Measurements from ENCODE around the gene DLGAP5. TPM values are rescaled to one million over a fixed set of nuclear protein-coding genes. Genes with fewer than 3 reads are reported as not detected.

The DLGAP5 gene
- total RNA-seq, 2 experiments from 2014 or later = 97.4 to 100 TPM

DNA sequence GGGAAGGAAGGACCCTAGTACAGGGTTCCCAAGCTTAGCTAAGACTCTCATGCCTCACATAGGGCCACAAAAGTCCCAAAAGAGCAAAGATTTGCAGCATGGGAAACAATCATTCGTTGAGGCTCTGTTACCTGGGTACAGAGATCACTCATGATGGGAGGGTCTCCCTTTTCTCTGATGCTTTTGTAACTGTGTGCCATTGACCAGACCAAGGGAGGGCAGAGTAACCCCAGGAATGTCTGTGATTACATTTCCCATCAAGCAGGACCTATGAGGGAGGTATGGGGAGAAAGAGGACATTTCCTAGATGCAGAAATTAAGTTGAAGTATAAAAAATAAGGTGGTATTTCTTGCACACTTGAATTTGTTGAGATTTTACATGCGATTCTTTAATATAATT, 16.4 kb upstream of the DLGAP5 start:
- Mint-ChIP-seq H3K27ac (no peak overlapping the region), H3K9me3 (ENCODE audit: low read depth) (no peaks in the 10 kb centered on the region), H3K27me3 (no peaks in the 10 kb centered on the region), H3K4me1 (no peaks in the 10 kb centered on the region), H3K4me3 (no peak overlapping the region), H3K36me3 (ENCODE audit: low read depth) (no peaks in the 10 kb centered on the region)
- CTCF ChIA-PET = interaction anchor here (0.7 to 1.0 kb wide), 3 partner anchors 113 to 203 kb away, joined by 3 read pairs; no protein-coding TSS in a partner anchor
- DNase-seq (no peak), ATAC-seq (no peak)
- POLR2A ChIA-PET = no interaction called here
- intact Hi-C loops (cut with DNase I, micrococcal nuclease) = no loop called here

DNA sequence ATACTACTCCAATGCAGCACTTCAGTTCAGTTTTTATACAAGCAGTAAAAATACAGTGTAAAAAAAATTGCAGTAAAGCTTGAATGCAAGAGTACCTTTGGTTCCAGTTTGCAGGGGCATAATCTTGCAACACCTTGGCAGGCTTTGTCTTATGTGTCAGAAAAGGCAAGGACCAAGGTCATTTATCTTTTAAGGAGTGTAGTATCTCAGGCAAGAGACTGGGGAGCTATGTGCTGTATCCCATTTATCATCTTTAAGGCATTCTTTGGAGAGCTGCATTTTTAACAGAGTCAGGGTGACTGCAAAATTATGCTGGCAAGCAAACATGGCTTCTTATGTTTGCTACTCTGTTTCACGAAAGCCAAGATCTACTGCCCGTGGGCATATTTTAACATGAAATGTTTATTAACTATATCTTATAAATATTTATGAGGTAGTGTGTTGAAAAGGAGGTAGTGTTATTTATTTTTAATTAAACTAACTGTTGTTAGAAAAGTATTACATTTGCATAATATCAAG, 14.8 kb upstream of the DLGAP5 start:
- Mint-ChIP-seq H3K4me3 (no peak overlapping the region), H3K27ac (no peak overlapping the region), H3K9me3 (ENCODE audit: low read depth) (no peaks in the 10 kb centered on the region), H3K27me3 (no peaks in the 10 kb centered on the region), H3K36me3 (ENCODE audit: low read depth) (no peaks in the 10 kb centered on the region), H3K4me1 (no peaks in the 10 kb centered on the region)
- ChIA-PET POLR2A (no interaction called here), CTCF (no interaction called here)
- intact Hi-C loops (cut with DNase I, micrococcal nuclease) = no loop called here
- DNase-seq (no peak), ATAC-seq (no peak)

DNA sequence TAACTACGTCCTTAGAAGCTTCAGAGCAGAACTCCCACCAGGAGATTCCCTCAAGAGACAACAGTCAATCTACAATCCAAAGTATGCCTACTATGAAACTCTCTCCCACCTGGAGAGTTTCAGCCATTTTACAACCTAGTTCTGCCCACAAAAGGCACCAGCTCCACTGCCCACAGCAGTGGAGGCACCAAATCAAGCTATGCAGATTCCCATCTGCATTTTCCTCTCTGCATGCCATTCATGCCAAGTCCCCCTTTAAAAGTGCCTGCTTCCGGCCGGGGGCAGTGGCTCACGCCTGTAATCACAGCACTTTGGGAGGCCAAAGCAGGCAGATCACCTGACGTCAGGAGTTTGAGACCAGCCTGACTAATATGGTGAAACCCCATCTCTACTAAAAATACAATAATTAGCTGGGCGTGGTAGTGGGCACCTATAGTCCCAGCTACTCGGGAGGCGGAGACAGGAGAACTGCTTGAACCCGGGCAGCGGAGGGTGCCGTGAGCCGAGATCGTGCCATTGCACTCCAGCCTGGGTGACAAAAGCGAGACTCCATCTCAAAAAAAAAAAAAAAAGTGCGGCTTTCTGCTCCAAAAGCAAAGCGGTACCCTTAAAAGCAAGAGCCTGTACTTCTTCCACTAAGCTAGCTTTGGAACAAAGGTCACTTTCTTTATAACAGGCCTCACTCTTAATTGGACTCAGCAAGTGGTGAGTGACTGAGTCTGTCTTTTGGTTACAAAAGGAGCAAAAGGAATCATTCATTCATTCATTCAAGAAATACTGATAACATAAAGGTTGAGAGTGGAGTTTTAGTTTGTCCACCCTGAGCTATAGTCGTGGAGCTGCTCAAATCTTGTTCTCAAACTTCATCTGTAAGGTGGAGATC, 10.1 kb upstream of the DLGAP5 start:
- H3K27me3 Mint-ChIP-seq = no peaks in the 10 kb centered on the region
- no peaks in the 10 kb centered on the region for H3K36me3 Mint-ChIP-seq (ENCODE audit: low read depth)
- H3K9me3 Mint-ChIP-seq (ENCODE audit: low read depth) = no peaks in the 10 kb centered on the region
- POLR2A ChIA-PET = interaction anchor here (0.6 kb wide), 1 partner anchor 28 kb away, joined by 3 read pairs; no protein-coding TSS in a partner anchor
- CTCF ChIA-PET = interaction anchor here (0.5 to 1.2 kb wide), 3 partner anchors 10 to 248 kb away, joined by 3 to 7 read pairs (median 4); no protein-coding TSS in a partner anchor
- no peak overlapping the region for H3K4me3 Mint-ChIP-seq
- intact Hi-C loops (cut with DNase I, micrococcal nuclease) = no loop called here
- no peak overlapping the region for H3K27ac Mint-ChIP-seq
- H3K4me1 Mint-ChIP-seq = no peaks in the 10 kb centered on the region
- no peak for ATAC-seq
- no peak for DNase-seq

DNA sequence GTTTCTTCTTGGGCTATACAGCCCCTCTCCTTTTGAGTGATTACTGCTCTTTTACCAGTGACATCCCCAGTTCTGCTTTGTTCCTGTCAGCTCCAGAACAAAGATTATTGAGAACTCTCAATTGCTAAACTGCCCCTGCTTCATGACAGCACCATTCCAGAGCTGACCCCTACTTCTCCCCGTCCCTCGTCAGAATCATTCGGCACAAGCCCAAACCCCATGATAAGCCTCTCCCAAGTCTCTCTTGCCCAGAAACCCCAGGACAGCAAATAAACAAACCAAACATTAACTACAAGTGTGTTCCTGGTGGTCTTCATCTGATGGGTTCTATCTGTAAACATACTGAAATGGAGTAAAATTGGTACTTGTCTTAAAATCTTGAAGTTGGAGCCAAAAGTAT, 9.3 kb upstream of the DLGAP5 start:
- Mint-ChIP-seq H3K36me3 (ENCODE audit: low read depth) (no peaks in the 10 kb centered on the region), H3K27me3 (no peaks in the 10 kb centered on the region), H3K9me3 (ENCODE audit: low read depth) (no peaks in the 10 kb centered on the region), H3K27ac (no peak overlapping the region), H3K4me1 (no peaks in the 10 kb centered on the region), H3K4me3 (no peak overlapping the region)
- POLR2A ChIA-PET = interaction anchor here (0.6 kb wide), 1 partner anchor 376 kb away, joined by 3 read pairs; no protein-coding TSS in a partner anchor
- intact Hi-C loops (cut with DNase I, micrococcal nuclease) = no loop called here
- CTCF ChIA-PET = interaction anchor here (0.5 to 0.7 kb wide), 3 partner anchors 25 to 482 kb away, joined by 3 to 4 read pairs (median 3); no protein-coding TSS in a partner anchor
- no peak for DNase-seq
- ATAC-seq = no peak

DNA sequence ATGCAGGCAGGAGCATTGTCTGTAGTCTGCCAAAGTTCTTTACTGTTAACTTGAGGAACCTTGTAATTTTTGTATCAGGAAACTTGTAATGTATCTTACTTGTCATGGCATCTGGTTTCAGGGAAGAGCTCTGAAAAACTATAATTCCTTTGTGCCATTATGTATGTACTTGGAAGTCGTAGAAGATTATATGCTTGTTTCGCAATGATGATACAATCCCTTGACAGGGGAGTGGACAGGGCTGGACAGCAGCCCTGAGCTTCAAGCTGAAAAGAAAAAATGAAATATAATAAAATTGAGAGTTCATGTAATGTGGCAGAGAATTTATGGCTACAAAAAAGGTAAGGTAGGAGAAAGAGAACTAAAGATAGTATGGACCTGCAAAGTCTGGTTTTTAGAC, 7.4 kb upstream of the DLGAP5 start:
- intact Hi-C loops (cut with DNase I, micrococcal nuclease) = no loop called here
- Mint-ChIP-seq H3K9me3 (ENCODE audit: low read depth) (no peaks in the 10 kb centered on the region), H3K4me3 (no peak overlapping the region), H3K36me3 (ENCODE audit: low read depth) (no peaks in the 10 kb centered on the region), H3K27ac (no peak overlapping the region), H3K4me1 (no peaks in the 10 kb centered on the region), H3K27me3 (no peaks in the 10 kb centered on the region)
- DNase-seq (no peak), ATAC-seq (no peak)
- CTCF ChIA-PET = interaction anchor here (0.7 to 0.8 kb wide), 2 partner anchors 16 to 67 kb away, joined by 3 to 4 read pairs; no protein-coding TSS in a partner anchor
- POLR2A ChIA-PET = interaction anchor here (0.6 kb wide), 1 partner anchor 343 kb away, joined by 3 read pairs; no protein-coding TSS in a partner anchor

DNA sequence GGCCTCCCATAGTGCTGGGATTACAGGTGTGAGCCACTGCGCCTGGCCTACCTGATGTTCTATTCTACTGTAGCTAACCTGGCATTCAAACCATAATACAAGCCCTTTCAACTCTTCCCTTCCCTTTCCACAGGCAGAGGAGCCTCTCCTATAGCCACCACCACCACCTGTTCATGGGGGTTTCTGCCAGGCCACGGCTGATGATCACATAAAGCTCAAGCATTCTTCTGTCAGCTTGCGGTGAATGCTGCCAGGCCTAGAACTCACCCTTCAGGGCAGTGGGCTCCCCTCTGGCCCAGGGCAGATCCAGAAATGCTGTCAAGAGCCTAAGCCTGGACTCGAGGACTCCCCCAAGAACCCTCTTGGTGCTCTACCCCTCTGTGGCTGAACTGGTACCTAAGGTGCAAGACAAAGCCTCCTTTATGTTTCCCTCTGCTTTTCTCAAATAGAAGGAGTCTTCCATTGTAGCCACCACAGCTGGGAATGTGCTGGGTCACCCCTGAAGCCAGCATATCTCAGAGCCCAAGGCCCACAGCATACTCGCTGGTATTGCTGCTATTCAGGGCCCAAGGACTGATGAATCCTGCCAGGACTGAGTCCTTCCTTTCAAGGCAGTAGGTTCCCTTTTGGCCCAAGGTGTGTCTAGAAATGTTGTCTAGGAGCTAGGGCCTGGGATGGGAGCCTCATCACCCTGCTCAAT, 3.4 kb upstream of the DLGAP5 start:
- Mint-ChIP-seq H3K4me1 (peaks cover 18% of the 10 kb centered on the region), H3K27me3 (no peaks in the 10 kb centered on the region), H3K36me3 (ENCODE audit: low read depth) (no peaks in the 10 kb centered on the region), H3K27ac (no peak overlapping the region), H3K9me3 (ENCODE audit: low read depth) (no peaks in the 10 kb centered on the region), H3K4me3 (no peak overlapping the region)
- ChIA-PET POLR2A (interaction anchor here (0.6 kb wide), 2 partner anchors 39 to 41 kb away, joined by 3 to 7 read pairs; no protein-coding TSS in a partner anchor), CTCF (interaction anchor here (1.2 kb wide), 1 partner anchor 18 kb away, joined by 4 read pairs; no protein-coding TSS in a partner anchor)
- intact Hi-C loops (cut with DNase I, micrococcal nuclease) = loop anchor here in 1 of 2 experiments (5.0 kb wide), 1 partner anchor 1387 kb away; no protein-coding TSS in a partner anchor
- DNase-seq (no peak), ATAC-seq (no peak)

DNA sequence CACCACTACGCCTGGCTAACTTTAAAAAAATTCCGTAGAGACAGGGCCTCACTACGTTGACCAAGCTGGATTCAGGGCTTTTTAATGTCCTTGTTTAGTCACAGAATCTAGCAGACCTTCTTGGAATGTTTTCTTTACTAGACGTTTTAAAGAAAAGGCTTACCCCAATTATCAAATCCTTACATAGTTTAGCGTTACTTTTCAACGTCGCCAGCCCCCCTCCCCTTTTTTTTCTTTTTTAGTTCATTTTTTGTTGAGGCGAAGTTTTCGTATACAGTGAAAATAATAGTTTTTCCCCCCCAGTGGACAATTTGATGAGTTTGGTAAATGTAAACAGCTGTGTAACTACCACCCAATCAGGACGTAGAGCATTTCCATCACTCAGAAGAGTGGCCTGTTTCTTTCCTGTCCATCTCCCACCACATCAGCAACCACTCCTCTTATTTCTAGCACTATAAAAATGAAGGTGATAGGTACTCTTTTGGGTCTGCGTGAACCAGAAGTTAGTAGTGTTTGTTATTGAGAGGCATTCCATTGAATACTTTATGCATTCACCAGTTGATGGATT, 753 bp upstream of the DLGAP5 start:
- peak overlapping the region; percentile 84 for H3K27ac Mint-ChIP-seq
- intact Hi-C loops (cut with DNase I, micrococcal nuclease) = loop anchor here in 1 of 2 experiments (5.0 kb wide), 1 partner anchor 1390 kb away; no protein-coding TSS in a partner anchor
- no peaks in the 10 kb centered on the region for H3K27me3 Mint-ChIP-seq

DNA sequence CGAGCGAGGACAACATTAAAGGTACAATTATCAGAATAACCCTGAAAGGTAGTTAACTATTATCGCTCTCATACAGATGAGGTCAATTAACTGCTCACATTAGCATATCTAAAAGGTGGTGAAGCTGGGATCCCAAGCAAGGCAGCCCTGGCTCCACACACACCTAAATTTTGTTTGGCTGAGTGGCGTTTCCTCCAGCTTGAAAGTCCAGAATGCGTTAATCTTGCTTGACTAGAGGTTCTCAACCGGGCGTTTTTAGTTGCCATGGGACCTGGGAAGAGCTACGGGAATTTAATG, 531 bp downstream of the DLGAP5 start:
- CTCF ChIA-PET = interaction anchor here (0.6 to 1.9 kb wide), 4 partner anchors 8 to 449 kb away, joined by 3 to 4 read pairs (median 3); no protein-coding TSS in a partner anchor
- H3K9me3 Mint-ChIP-seq (ENCODE audit: low read depth) = no peaks in the 10 kb centered on the region
- H3K4me1 Mint-ChIP-seq = peaks cover 29% of the 10 kb centered on the region
- H3K36me3 Mint-ChIP-seq (ENCODE audit: low read depth) = peaks cover 7% of the 10 kb centered on the region
- peak overlapping the region; percentile 91 for H3K4me3 Mint-ChIP-seq
- intact Hi-C loops (cut with DNase I, micrococcal nuclease) = loop anchor here in 1 of 2 experiments (1.0 to 5.0 kb wide), 7 partner anchors 80 to 1391 kb away; partner anchors contain the start of genes ATG14, FBXO34, KTN1 and MAPK1IP1L
- H3K27me3 Mint-ChIP-seq = no peaks in the 10 kb centered on the region
- no peak for ATAC-seq
- H3K27ac Mint-ChIP-seq = peak overlapping the region; percentile 84
- peak; percentile 18 for DNase-seq
- POLR2A ChIA-PET = interaction anchor here (0.6 to 0.7 kb wide), 2 partner anchors 119 to 139 kb away, joined by 3 to 4 read pairs; partner anchors contain the start of gene MAPK1IP1L

More for the DNA sequence above, 753 bp upstream of the DLGAP5 start:
- ATAC-seq (no peak), DNase-seq (no peak)
- CTCF ChIA-PET = interaction anchor here (0.7 to 1.9 kb wide), 4 partner anchors 19 to 615 kb away, joined by 3 to 5 read pairs (median 4); no protein-coding TSS in a partner anchor
- Mint-ChIP-seq H3K36me3 (ENCODE audit: low read depth) (peaks cover 2% of the 10 kb centered on the region), H3K4me3 (peak overlapping the region; percentile 91), H3K9me3 (ENCODE audit: low read depth) (no peaks in the 10 kb centered on the region), H3K4me1 (peaks cover 29% of the 10 kb centered on the region)
- POLR2A ChIA-PET = no interaction called here

DNA sequence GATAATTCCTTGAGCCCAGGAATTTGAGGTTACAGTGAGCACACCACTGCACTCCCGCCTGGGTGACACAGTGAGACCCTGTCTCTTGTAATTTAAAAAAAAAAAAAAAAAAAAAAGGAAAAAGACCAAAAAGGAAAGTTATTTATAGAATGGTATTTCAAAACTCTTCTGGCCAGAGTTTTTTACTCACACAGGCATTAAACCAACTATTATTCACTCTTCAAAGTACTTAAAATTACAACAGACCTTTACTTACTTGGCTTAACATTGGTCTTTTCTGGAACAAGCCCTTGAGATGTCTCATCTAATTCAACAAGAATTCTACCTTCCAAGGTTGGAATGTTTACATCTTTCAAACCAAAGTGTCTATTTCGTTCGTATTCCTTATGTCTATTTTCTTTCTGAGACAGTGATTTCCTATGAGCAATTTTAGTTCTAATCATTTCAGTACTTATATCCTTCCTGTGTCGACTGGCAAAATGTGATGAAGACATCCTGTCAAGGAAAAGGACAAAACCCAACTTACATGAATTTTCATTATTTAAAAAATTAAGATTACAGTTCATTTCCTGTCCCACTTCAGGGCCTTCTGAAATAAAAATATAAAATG, 2.6 kb downstream of the DLGAP5 start:
- Mint-ChIP-seq H3K27ac (no peak overlapping the region), H3K36me3 (ENCODE audit: low read depth) (peaks cover 7% of the 10 kb centered on the region), H3K27me3 (no peaks in the 10 kb centered on the region), H3K4me3 (peak overlapping the region; percentile 91), H3K4me1 (peaks cover 29% of the 10 kb centered on the region), H3K9me3 (ENCODE audit: low read depth) (no peaks in the 10 kb centered on the region)
- ATAC-seq = no peak
- CTCF ChIA-PET = no interaction called here
- intact Hi-C loops (cut with DNase I, micrococcal nuclease) = no loop called here
- POLR2A ChIA-PET = interaction anchor here (0.6 kb wide), 2 partner anchors 84 to 246 kb away, joined by 3 to 4 read pairs; no protein-coding TSS in a partner anchor
- DNase-seq = no peak

DNA sequence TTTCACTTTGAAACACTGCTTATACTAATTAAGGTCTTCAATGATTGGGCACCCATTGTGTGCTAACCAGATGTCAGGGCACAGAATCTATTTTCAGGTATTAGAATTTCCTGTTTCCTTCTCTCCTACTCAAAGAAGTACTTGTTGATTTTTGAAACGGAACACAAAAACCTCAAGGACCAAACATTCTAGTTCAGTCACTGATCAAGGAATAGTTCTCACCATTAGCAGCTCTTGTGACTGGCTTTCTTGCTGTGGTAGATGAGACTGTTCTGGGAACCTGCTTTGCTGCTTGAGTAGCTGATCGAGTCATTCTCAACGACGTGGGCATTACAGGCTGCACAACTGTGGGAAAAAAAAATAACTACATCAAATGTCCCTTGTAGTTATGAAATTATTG, 11.0 kb downstream of the DLGAP5 start:
- CTCF ChIA-PET = interaction anchor here (0.6 to 1.3 kb wide), 3 partner anchors 10 to 266 kb away, joined by 3 to 5 read pairs (median 4); no protein-coding TSS in a partner anchor
- no peak for DNase-seq
- Mint-ChIP-seq H3K4me3 (no peak overlapping the region), H3K27me3 (no peaks in the 10 kb centered on the region), H3K9me3 (ENCODE audit: low read depth) (no peaks in the 10 kb centered on the region), H3K4me1 (peaks cover 8% of the 10 kb centered on the region), H3K27ac (no peak overlapping the region), H3K36me3 (ENCODE audit: low read depth) (peaks cover 27% of the 10 kb centered on the region)
- ATAC-seq = no peak
- POLR2A ChIA-PET = no interaction called here
- intact Hi-C loops (cut with DNase I, micrococcal nuclease) = no loop called here
